GM04503 (cell line): ENCODE results near the gene OGFR.

ENCODE experiments used
- DNase-seq: peaks from one replicate; pipeline ENCODE4 v3.0.0-alpha.2; 2012; ENCODE audit warnings: low read depth

The OGFR gene

DNA sequence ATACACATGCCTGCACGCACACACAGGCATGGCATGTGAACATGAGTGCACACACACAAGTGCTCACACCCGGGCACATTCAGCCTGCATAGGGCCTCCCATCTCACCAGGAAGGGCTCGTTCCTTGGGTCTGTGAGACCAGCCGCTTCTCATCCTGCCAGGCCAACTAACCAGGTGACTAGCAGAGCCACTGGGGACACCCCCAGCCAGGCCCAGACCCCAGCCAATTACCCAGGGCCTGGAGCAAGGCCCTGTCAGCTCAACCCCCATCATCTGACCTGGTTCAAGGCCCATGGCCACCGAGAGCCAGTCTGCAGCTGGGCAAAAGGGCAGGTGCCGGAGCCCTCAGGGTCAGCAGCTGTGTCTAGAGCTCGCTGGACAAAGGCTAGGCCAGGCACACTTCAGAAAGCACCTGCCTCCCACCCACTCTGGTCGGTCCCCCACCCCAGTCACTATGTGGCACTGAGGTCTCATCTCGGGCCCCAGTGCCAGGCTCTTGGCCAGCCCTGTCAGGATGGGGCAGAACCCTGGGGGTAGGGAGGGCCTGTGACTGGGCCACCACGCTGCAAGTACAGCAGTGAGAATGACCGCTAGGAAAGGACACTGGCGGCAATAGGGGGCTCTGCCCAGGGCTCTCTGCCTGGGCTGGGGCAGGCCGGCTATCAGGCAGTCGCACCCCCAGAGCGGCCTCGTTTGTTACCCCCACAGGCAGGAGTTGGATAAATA lies 35.1 kb upstream of the OGFR start:
- no peak for DNase-seq

GRCh38 chr20:62770111-62770910 lies 34.3 kb upstream of the OGFR start:
- DNase-seq, result no peak

DNA sequence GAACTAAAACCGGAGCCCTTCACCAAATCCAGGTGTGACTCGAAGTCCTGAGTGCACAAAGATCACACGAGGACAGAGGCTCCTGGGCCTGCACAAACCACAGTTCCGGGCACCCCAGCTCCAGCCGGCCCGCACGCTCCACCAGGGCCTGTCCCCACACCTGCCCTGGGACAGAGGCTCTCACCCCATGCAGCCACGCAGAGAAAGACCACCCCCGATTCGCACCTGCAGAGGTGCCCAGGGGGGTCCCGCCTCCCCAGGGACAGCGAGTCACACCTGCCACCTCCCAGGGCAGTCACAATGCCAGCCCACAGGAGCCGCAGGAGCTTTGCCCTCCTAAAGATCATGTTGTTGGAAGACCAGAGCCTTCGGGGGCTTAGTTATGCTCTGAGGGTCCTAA lies 33.7 kb upstream of the OGFR start:
- no peak for DNase-seq

- no peak for DNase-seq
These were observed 33.1 kb upstream of the OGFR start for GRCh38 chr20:62771396-62772102.

DNA sequence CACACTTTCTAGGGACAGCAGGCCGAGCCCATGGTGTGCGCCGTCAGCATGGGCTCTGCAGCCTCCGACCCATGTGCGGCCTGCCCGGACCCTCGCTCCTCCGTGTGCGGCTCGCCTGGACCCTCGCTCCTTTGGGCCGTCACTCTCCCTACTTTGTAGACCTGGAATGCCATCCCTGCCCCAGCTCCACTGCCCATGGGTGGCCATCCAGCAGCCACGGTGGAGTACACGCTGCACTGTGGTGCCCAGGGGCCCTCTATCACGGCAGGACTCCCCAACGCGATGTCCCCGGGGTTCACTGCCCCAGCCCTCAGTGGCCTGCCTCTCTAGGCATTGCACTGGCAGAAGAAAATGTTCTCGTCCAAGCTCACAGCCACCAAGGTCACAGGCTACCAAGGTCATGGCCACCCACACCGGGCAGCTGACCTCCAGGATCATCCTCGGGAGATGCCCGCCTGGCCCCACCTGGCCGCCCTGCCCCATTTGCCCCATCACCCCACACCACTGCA lies 32.5 kb upstream of the OGFR start:
- DNase-seq, result no peak

DNA sequence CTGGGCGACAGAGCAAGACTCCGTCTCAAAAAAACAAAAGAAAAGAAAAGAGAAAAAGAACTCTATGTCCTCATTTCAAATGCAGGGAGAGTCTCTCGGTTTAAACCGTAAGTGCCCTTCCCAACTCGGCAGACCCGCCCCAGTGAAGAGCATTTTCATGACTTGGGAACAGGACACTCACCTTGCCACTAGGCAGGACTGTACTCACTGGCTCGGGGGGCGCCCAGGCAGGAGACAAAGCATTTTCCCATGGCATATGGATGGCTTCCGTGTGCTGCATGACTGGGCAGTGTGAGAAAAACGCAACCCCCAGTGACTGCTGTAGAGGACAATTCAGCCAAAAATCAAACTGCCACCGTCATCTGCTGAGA lies 32.0 kb upstream of the OGFR start:
- no peak for DNase-seq

- no peak for DNase-seq
These were observed 31.4 kb upstream of the OGFR start for GRCh38 chr20:62772990-62773844.

DNA sequence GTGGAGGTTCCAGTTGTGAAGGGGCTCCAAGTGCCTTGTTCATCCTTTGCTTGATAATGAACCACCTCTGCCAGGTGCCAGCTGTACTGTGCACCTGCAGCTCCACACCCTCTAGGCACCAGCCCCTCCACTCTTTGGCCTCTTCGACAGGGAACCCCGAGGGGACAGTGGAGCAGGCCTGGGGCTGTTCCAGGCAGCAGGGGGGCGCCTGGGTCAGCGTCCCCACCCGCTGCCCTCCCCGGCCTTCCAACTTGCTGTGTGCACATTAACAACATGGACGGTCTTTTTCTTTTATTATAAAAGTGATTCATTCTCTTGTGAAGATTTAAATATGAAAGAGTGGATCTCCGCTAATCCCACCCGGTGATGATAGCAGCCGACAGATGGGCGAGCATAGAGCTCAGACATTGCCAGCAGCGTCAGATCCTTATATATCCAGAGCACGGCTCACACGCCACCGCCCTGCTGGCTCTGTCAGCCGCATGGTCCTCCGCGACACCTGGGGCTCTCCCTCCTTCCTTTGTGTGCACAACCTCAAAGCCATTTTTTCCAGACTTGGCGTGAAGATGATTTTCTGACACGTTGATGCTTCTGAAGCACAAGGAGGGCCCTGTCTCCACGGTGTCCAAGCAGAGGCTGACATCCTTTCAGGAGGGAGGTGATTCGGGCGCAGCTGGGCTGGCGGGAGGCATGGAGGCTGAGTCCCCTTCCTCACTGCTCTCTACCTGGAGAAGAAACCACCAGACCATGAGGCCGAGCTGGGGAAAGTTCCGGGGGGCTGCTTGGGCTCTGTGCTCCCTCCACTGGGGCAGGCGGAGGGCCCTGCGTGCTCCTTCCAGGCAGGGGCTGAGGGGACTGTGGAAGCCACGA lies 30.6 kb upstream of the OGFR start:
- DNase-seq, result no peak

- DNase-seq, result no peak
These were observed 29.9 kb upstream of the OGFR start for GRCh38 chr20:62774762-62775161.

DNA sequence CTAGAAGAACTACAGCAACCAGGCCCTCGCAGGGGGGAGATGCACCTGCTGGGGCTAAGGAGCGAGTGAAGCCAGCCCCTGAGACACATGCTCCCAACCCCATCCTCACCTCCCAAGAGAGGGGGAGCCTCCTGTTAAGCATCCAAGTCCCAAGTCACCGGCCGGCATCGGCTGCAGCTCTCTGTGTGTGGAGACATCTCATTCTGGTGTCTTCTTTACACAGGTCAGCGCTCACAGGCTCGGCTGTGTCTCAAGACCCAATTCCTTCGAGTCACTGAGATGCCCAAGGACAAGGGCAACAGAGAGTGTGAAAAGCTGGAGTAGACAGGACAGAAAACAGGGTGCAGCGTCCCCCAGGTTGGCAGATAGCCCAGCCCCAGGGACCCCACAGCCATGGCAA lies 29.4 kb upstream of the OGFR start:
- no peak for DNase-seq

- DNase-seq, result no peak
These were observed 28.5 kb upstream of the OGFR start for GRCh38 chr20:62776035-62776691.

- no peak for DNase-seq
These were observed 27.7 kb upstream of the OGFR start for GRCh38 chr20:62776692-62777527.

DNA sequence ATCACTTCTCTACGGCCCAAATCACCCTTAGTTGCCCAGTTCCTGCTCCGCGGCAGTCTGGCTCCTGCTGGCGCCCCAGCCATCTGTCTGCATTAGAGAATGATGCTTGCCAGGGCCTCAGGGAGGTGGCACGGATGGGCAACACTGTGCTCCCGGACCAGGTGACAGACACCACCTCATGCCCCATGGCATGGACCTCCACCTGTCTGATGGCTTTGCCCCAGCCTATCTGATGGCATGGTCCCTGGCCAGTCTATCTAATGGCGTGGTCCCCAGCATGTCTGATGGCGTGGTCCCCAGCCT lies 27.2 kb upstream of the OGFR start:
- DNase-seq, result no peak

DNA sequence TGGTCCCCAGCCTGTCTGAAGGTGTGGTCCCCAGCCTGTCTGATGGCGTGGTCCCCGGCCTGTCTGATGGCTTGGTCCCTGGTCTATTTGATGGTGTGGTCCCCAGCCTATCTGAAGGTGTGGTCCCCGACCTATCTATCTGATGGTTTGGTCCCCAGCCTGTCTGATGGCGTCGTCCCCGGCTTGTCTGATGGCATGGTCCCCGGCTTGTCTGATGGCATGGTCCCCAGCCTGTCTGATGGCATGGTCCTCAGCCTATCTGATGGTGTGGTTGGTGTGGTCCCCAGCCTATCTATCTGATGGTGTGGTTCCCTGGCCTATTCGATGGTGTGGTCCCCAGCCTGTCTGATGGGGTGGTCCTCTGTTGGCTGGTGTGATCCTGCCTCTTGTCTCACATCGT lies 26.6 kb upstream of the OGFR start:
- DNase-seq, result no peak

- DNase-seq, result no peak
These were observed 25.8 kb upstream of the OGFR start for GRCh38 chr20:62778601-62779416.

- DNase-seq, result no peak
These were observed 25.3 kb upstream of the OGFR start for GRCh38 chr20:62779417-62779685.

- DNase-seq, result no peak
These were observed 24.4 kb upstream of the OGFR start for GRCh38 chr20:62780204-62780603.

DNA sequence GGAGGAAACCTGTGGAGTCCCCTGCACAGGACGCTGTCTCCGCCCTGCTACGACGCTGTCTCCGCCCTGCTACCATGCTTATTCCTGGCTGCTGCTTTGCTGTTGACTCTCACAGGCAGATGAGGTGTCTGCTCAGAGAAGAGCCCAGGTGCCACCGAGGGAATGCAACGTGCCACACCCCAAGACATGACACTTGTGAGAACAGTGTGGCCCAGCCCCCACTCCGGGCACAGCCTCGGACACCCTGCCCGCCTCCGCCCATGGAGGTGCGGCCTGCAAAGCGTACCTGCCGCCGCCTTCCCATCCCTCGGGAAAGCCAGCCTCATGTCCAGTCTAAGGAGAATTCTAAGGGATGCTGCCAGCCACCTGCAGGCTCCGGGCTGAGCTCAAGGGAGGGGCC lies 23.9 kb upstream of the OGFR start:
- no peak for DNase-seq
